GM21360 (cell line): ENCODE measurements around the gene HOXD4.

ENCODE experiments used
- ATAC-seq: cut with Tn5 transposase; IDR thresholded peaks from one replicate; pipeline ENCODE4 v1.9.1; 2021; ENCODE audit warnings: mild to moderate bottlenecking, moderate library complexity; ENCODE audit not compliant: unreplicated experiment

The HOXD4 gene

GRCh38 chr2:176156807-176157498 lies 5.6 kb downstream of the HOXD4 start, which contains the start of gene HOXD3:
HOXD3 (plus strand) TSS chr2:176157307; CDS start chr2:176169115, 11,808 bp downstream.
- ATAC-seq = no peak

DNA sequence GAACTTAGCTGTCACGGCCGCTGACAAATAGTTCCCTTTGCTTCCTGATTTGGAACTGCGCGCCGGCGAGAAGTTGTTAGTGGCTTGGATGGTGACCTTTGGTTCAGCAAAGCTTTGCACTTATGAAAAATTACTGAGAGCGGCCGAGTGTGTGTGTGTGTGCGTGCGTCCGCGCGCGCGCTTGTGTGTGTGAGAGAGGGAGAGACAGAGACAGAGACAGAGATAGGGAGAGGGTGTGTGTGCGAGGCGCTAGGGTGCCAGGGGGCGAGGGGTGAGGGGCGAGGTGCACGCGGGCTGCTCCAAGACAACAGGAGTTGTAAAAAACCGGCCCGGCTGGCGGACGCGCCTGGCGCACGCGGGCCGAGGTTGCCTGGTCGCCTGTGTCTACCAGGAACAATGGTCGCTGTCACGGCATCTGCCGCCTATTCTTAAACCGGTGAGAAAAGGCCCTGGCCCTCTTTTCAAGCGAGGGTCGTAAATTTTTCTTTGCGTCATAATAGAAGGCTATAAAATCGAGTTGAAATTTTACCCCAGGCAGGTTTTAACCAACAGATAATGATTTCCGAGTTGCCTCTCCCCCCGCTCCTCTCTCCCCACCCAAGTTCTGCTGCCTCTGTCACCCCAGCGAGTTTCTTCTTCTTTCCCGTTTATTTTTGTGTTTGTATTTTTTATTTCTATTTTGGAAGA lies 6.3 kb downstream of the HOXD4 start:
- no peak for ATAC-seq

DNA sequence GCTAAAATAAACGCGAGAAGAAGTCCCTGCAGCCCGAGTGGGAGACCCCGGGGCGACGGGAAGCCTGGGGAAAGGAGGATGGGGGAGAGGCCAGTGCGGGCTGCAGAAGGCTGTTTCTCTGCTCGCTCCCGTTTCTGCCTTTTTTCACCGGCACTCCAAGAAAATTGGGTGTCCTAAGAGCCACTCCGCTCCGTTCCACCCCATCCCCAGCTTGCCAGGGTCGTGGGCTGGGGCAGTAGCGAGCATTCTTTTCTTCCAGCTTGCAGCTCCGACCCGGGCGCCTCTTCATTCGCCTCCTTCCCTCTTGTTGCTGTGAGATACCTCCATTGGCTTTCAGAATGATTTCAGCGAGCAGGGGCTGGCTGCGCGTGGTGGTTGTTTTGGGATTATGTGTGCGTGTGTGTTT lies 6.8 kb downstream of the HOXD4 start:
- ATAC-seq = no peak

- no peak for ATAC-seq
These were observed 7.7 kb downstream of the HOXD4 start for GRCh38 chr2:176158855-176159662.

GRCh38 chr2:176159663-176160250 lies 8.4 kb downstream of the HOXD4 start:
- ATAC-seq = no peak

GRCh38 chr2:176160251-176160985 lies 9.1 kb downstream of the HOXD4 start:
- no peak for ATAC-seq

- ATAC-seq = no peak
These were observed 9.9 kb downstream of the HOXD4 start for GRCh38 chr2:176160986-176161824.

- ATAC-seq = no peak
These were observed 10.7 kb downstream of the HOXD4 start for GRCh38 chr2:176161825-176162626.

DNA sequence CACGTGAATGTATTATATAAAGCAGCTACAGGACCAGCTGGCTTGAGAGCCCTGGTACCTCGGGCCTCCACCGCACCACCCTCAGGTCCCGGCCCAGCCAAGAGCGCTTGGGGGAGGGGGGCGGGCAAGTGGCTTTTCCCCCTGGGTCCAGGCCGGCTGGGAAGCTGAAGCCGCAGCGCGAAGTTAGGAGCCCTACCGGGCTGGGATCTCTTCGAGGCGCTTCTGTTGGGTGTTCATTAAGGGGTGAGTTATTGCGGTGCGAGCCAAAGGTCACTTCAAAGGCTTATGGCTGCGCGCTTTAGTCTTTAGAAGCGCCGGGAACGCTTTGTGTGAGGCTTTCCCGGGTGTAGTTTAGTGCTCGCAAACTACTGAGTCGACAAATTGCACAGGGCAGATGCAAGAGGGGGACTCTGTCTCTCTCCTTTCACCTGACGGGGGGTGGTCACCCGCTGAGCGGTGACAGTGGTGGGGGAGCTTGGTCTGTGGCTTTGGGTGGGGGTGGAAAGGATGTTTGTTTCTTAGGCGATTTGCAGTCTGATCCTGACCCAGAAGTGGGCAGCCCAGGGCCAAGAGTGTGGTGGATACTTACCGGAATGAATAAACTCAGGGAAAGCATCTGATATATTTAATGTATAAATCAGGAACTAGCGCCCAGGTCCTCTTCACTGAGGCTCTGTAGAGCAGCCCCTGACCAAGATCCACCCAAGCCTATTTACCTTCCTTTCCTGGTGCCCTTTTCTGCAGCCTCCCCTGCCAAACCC lies 11.7 kb downstream of the HOXD4 start:
- no peak for ATAC-seq

- no peak for ATAC-seq
These were observed 12.3 kb downstream of the HOXD4 start for GRCh38 chr2:176163672-176164056.

DNA sequence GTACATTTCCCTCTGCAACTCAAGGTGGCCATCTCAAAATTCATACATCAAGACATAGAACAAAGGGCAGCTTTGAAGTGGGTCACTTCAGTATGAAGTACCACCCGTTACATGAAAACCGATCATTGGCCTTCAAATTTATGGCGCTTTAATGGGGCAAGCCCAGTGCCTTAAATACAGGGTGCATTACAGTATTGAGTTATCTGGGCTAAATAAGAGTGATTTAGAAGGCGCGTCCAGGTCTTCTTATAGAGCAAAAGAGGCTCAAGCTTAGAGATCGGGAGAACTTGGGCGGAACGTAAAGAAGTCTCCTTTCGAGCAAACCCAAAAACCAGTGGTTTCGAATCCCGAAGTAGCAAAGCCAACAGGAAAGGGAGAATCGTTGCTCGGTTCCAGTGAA lies 12.9 kb downstream of the HOXD4 start:
- no peak for ATAC-seq

GRCh38 chr2:176164611-176165369 lies 13.4 kb downstream of the HOXD4 start:
- no peak for ATAC-seq

DNA sequence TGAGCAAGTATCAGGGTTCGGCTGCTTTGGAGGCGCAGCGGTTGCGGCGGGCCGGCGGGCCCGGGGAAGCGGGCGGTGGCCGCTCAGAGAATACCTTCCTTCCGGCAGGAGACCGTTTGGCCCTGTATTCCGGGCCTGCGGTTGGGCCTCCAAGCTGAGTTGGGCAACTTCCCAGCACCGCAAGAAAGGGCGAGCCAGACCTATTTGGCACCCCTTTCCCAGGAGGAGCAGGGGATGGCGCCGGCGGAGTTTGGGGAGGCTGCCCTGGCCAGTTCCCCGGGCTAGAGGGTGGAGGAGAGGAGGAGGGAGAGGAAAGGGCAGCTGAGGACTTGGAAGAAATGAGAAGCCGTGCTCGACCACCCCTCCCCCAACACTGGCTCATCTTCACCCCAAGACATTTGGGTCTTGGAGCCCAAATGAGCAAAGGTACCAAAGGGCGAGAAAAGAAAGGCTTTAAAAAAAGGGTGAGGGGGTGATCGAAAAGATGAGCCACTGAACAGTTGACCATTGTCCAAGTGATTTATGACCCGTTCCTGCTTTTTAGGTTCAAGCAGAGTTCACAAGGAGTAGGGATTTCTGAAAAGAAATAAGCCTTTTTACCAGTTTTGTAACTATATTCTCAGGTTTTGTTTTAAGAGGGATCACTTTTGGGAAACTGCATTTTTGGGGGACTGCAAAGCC lies 14.2 kb downstream of the HOXD4 start:
- no peak for ATAC-seq

DNA sequence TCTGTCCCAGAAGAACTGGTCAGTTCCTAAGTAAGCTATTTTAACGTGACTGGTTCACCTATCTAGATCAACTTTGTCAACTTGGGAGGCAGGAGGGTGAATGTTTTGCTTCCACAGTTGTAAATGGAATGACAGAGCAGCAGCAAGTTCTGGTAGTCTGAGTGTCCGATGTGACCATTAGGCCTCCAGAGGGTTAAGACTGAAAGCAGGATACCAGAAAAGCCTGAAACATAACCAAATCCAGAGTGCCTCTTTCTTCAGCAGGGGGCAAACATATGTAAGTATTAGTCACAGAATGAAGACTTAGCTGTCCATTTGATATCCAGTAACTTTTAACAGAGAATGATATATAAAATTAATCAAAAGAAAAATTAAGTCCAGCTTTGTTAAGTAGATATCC lies 14.9 kb downstream of the HOXD4 start:
- ATAC-seq = no peak

DNA sequence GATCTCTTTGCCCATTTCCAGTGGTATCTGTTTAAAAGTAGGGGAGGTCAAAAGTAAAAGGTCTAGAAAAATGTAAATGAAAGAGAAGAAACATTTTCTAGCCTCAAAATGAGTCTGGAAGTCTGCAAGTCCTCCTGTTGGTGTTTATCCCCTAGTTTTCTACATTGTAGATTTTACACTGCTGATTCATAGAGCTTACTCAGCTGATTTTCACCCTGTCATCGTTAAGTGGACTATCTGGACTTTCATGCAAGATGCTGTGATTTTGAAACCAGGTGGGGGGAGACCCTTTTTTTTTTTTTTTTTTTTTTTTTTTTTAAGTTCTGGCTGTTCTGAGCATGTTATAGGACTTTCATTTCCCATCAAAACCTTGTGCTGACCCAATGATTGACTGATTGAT lies 16.0 kb downstream of the HOXD4 start:
- no peak for ATAC-seq

DNA sequence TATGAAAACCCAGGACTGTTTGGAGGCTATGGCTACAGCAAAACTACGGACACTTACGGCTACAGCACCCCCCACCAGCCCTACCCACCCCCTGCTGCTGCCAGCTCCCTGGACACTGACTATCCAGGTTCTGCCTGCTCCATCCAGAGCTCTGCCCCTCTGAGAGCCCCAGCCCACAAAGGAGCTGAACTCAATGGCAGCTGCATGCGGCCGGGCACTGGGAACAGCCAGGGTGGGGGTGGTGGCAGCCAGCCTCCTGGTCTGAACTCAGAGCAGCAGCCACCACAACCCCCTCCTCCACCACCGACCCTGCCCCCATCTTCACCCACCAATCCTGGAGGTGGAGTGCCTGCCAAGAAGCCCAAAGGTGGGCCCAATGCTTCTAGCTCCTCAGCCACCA lies 17.8 kb downstream of the HOXD4 start:
- ATAC-seq = no peak

DNA sequence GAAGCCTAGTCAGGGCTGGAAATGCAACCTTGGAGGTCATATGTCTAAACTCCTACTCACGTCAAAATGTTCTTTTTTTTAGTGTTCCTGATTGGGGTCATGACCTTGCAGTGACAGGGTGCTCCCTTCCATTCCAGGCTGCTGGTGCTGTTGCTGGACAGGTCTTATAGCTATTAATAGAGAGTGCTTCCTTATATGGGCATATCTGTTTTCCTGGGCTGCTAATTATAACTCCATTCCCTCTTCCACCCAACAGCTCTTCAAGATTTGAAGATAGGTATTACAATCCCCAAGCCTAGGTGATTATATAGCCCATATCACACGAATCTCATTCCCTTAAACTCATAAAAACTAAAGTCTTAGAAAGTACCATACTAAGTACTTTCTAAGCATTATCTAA lies 18.4 kb downstream of the HOXD4 start:
- no peak for ATAC-seq
